K562 (cell line): ENCODE results near the gene ID2.

Experiments
- CHD1 ChIP-seq: fragments of 200-600 bp; sonication (generic); IDR thresholded peaks from one replicate; pipeline ENCODE4 v1.6.1; 2012; ENCODE audit warnings: mild to moderate bottlenecking, moderate library complexity, low read length, inconsistent platforms
- ELF4 ChIP-seq: fragments of 450-650 bp; formaldehyde crosslinking; IDR thresholded peaks from 2 replicates; pipeline ENCODE4 v1.4.0; 2022; ENCODE audit warnings: missing genetic modification characterization
- JUNB ChIP-seq: fragments of 450-650 bp; formaldehyde crosslinking; conservative IDR thresholded peaks from 2 replicates; pipeline ENCODE4 v1.4.0; 2020; ENCODE audit warnings: mild to moderate bottlenecking
- MYNN ChIP-seq, 2 experiments: sonication (generic); formaldehyde crosslinking in 1 of 2; IDR thresholded peaks; 2 replicates each; pipeline versions ENCODE4 v1.5.0 to v1.6.1; 2016 to 2020; ENCODE audit warnings: antibody characterized with exemption in 1 of 2, missing genetic modification reagents in 1 of 2
- PBX2 ChIP-seq, 2 experiments: IDR thresholded peaks in 1 of 2; conservative IDR thresholded peaks in 1 of 2; 2 replicates each; pipeline ENCODE4 v1.6.1; 2016; ENCODE audit warnings: low read depth in 2 of 2, mild to moderate bottlenecking in 1 of 2, missing compliant biosample characterization in 1 of 2, missing genetic modification characterization in 1 of 2, moderate library complexity in 1 of 2
- PKNOX1 ChIP-seq: fragments of 450-650 bp; IDR thresholded peaks from 2 replicates; pipeline ENCODE4 v1.6.1; 2016
- RAD21 ChIP-seq, 2 experiments: fragments of 250-450 bp in 1 of 2; fragments of 450-650 bp in 1 of 2; sonication (Bioruptor Pico) in 1 of 2; formaldehyde crosslinking in 1 of 2; IDR thresholded peaks in 1 of 2; conservative IDR thresholded peaks in 1 of 2; 2 replicates each; pipeline versions ENCODE4 v1.4.0 to v1.8.0; 2020 to 2022; ENCODE audit warnings: mild to moderate bottlenecking in 2 of 2, moderate library complexity in 1 of 2
- SREBF1 ChIP-seq: fragments of 150-350 bp; IDR thresholded peaks from 2 replicates; pipeline ENCODE4 v1.6.1; 2014; ENCODE audit warnings: antibody characterized with exemption, low read depth, low read length, borderline replicate concordance
- TAF15 ChIP-seq: fragments of 200-400 bp; formaldehyde crosslinking; IDR thresholded peaks from 2 replicates; pipeline ENCODE4 v1.6.1; 2017; ENCODE audit warnings: mild to moderate bottlenecking, low read depth, low read length, moderate library complexity
- TRIM28 ChIP-seq: fragments of 450-650 bp; IDR thresholded peaks from 2 replicates; pipeline ENCODE4 v1.6.1; 2017
- ZNF280B ChIP-seq: fragments of 250-450 bp; sonication (Bioruptor Pico); IDR thresholded peaks from 2 replicates; pipeline ENCODE4 v1.5.1; 2021; ENCODE audit warnings: mild to moderate bottlenecking
- TF ChIP-seq, protein P1 (sequence below), 3 experiments: IDR thresholded peaks in 2 of 3; conservative IDR thresholded peaks in 1 of 3; 2 replicates each; pipeline ENCODE4 v1.5.1; 2011 to 2012; ENCODE audit warnings: low read length in 3 of 3, mild to moderate bottlenecking in 3 of 3, control low read depth in 2 of 3, improper control_type of control experiment in 1 of 3, inconsistent platforms in 1 of 3, low read depth in 1 of 3, mixed read lengths in 1 of 3, moderate library complexity in 1 of 3; ENCODE audit not compliant: insufficient read depth in 2 of 3
- TF ChIP-seq, protein P2 (sequence below): IDR thresholded peaks from 2 replicates; pipeline ENCODE4 v1.6.1; 2016; ENCODE audit warnings: missing genetic modification characterization, missing compliant biosample characterization
- TF ChIP-seq, protein P3 (sequence below): sonication (generic); formaldehyde crosslinking; IDR thresholded peaks from 2 replicates; pipeline ENCODE4 v1.8.1; 2022; ENCODE audit warnings: missing genetic modification reagents

- no peak for TF ChIP-seq PBX2 (CRISPR knock-in tag; IDR thresholded peaks at IDR 0.05; ENCODE audit: low read depth)
- TF ChIP-seq PBX2 (tag; conservative IDR thresholded peaks at IDR 0.05; ENCODE audit: low read depth), result no peak
- TF ChIP-seq ZNF280B (CRISPR knock-in tag), result no peak
- TF ChIP-seq, protein P1, sequence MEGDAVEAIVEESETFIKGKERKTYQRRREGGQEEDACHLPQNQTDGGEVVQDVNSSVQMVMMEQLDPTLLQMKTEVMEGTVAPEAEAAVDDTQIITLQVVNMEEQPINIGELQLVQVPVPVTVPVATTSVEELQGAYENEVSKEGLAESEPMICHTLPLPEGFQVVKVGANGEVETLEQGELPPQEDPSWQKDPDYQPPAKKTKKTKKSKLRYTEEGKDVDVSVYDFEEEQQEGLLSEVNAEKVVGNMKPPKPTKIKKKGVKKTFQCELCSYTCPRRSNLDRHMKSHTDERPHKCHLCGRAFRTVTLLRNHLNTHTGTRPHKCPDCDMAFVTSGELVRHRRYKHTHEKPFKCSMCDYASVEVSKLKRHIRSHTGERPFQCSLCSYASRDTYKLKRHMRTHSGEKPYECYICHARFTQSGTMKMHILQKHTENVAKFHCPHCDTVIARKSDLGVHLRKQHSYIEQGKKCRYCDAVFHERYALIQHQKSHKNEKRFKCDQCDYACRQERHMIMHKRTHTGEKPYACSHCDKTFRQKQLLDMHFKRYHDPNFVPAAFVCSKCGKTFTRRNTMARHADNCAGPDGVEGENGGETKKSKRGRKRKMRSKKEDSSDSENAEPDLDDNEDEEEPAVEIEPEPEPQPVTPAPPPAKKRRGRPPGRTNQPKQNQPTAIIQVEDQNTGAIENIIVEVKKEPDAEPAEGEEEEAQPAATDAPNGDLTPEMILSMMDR (IDR thresholded peaks at IDR 0.05 in 2 of 3, conservative IDR thresholded peaks at IDR 0.05 in 1 of 3; ENCODE audit: insufficient read depth in 2 of 3, low read depth in 1 of 3, low read length in 3 of 3), result no peak
- TF ChIP-seq TAF15, result no peak
- no peak for TF ChIP-seq PKNOX1
- TF ChIP-seq CHD1, result peak; percentile 92
- no peak for TF ChIP-seq ELF4
- TF ChIP-seq, protein P2, sequence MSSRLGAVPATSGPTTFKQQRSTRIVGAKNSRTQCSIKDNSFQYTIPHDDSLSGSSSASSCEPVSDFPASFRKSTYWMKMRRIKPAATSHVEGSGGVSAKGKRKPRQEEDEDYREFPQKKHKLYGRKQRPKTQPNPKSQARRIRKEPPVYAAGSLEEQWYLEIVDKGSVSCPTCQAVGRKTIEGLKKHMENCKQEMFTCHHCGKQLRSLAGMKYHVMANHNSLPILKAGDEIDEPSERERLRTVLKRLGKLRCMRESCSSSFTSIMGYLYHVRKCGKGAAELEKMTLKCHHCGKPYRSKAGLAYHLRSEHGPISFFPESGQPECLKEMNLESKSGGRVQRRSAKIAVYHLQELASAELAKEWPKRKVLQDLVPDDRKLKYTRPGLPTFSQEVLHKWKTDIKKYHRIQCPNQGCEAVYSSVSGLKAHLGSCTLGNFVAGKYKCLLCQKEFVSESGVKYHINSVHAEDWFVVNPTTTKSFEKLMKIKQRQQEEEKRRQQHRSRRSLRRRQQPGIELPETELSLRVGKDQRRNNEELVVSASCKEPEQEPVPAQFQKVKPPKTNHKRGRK (tag), result no peak
- no peak for TF ChIP-seq RAD21 (CRISPR knock-in tag; conservative IDR thresholded peaks at IDR 0.05 in 1 of 2, IDR thresholded peaks at IDR 0.05 in 1 of 2)
- no peak for TF ChIP-seq TRIM28
- TF ChIP-seq, protein P3, sequence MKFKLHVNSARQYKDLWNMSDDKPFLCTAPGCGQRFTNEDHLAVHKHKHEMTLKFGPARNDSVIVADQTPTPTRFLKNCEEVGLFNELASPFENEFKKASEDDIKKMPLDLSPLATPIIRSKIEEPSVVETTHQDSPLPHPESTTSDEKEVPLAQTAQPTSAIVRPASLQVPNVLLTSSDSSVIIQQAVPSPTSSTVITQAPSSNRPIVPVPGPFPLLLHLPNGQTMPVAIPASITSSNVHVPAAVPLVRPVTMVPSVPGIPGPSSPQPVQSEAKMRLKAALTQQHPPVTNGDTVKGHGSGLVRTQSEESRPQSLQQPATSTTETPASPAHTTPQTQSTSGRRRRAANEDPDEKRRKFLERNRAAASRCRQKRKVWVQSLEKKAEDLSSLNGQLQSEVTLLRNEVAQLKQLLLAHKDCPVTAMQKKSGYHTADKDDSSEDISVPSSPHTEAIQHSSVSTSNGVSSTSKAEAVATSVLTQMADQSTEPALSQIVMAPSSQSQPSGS (CRISPR knock-in tag), result no peak
- no peak for TF ChIP-seq SREBF1
- no peak for TF ChIP-seq JUNB (CRISPR knock-in tag)
- peak; percentile 19; the same call in 1 of the 2 replicates for TF ChIP-seq MYNN (IDR thresholded peaks at IDR 0.05)
- TF ChIP-seq MYNN (CRISPR knock-in tag; IDR thresholded peaks at IDR 0.05), result no peak
Observed at GRCh38 chr2:8684878-8685696, 3.2 kb downstream of the ID2 start.
